SK-N-SH (cell line): Measurements from ENCODE around the gene MLST8. TPM values are rescaled to one million over a fixed set of nuclear protein-coding genes. Genes with fewer than 3 reads are reported as not detected.

ENCODE experiments used
- CTCF ChIA-PET: fragments of 300-600, 350-600 bp; formaldehyde crosslinking; extraction: SDS; loops from one replicate; lab custom pipeline; 2021; lab: Yijun Ruan, JAX
- POLR2A ChIA-PET: fragments of 350-600 bp; sonication (Branson Sonifier 250); formaldehyde crosslinking; extraction: SDS; loops from one replicate; lab custom pipeline; 2020; ENCODE audit warnings: antibody characterized with exemption, inconsistent platforms; lab: Yijun Ruan, JAX
- DNase-seq: peaks from one replicate; pipeline ENCODE4 v3.0.0; 2012
- H2AFZ ChIP-seq: fragments of 200-600 bp; sonication (generic); 2 replicates; pipeline ENCODE4 v1.8.1; 2016; ENCODE audit warnings: antibody characterized with exemption, mild to moderate bottlenecking, low read depth
- H3F3A ChIP-seq: fragments of 200-600 bp; sonication (generic); replicated peaks from 2 replicates; pipeline ENCODE3; 2016; ENCODE audit warnings: antibody characterized with exemption, mild to moderate bottlenecking; ENCODE audit not compliant: insufficient read depth
- H3K27ac ChIP-seq, 2 experiments: fragments of 200-500 bp in 1 of 2; fragments of 200-600 bp in 1 of 2; sonication (Bioruptor generic) in 1 of 2; sonication (generic), shearing (Covaris generic) in 1 of 2; 2 replicates each; pipeline versions ENCODE4 v1.5.1 to v1.6.1; 2014 to 2016; ENCODE audit warnings: low read depth in 2 of 2, inconsistent platforms in 1 of 2, low read length in 1 of 2, mild to moderate bottlenecking in 1 of 2, mixed read lengths in 1 of 2
- H3K27me3 ChIP-seq: fragments of 200-600 bp; sonication (generic), shearing (Covaris generic); 2 replicates; pipeline ENCODE4 v1.6.1; 2016; ENCODE audit warnings: mixed run types; ENCODE audit not compliant: insufficient read depth
- H3K36me3 ChIP-seq, 2 experiments: fragments of 200-500 bp in 1 of 2; fragments of 200-600 bp in 1 of 2; sonication (Bioruptor generic) in 1 of 2; sonication (generic) in 1 of 2; replicated peaks in 1 of 2; 2 replicates each; pipeline versions ENCODE3 to v1.5.1; 2014 to 2016; ENCODE audit warnings: low read length in 1 of 2, mild to moderate bottlenecking in 1 of 2; ENCODE audit not compliant: insufficient read depth in 2 of 2, control insufficient read depth in 1 of 2
- H3K4me1 ChIP-seq, 2 experiments: fragments of 200-500 bp in 1 of 2; fragments of 200-600 bp in 1 of 2; sonication (Bioruptor generic) in 1 of 2; sonication (generic), shearing (Covaris generic) in 1 of 2; 2 replicates each; pipeline versions ENCODE4 v1.5.1 to v1.6.1; 2014 to 2016; ENCODE audit warnings: low read depth in 1 of 2, low read length in 1 of 2, mixed run types in 1 of 2; ENCODE audit not compliant: insufficient read depth in 2 of 2, control insufficient read depth in 1 of 2
- H3K4me2 ChIP-seq: fragments of 200-600 bp; sonication (generic), shearing (Covaris generic); 2 replicates; pipeline ENCODE4 v1.6.1; 2017; ENCODE audit warnings: mixed run types
- H3K4me3 ChIP-seq, 2 experiments: fragments of 200-500 bp in 1 of 2; fragments of 200-600 bp in 1 of 2; sonication (Bioruptor generic) in 1 of 2; sonication (generic), shearing (Covaris generic) in 1 of 2; 2 replicates each; pipeline versions ENCODE4 v1.5.1 to v1.8.1; 2014 to 2016; ENCODE audit warnings: low read depth in 2 of 2, inconsistent platforms in 1 of 2, low read length in 1 of 2, mild to moderate bottlenecking in 1 of 2, mixed read lengths in 1 of 2, moderate library complexity in 1 of 2
- H3K79me2 ChIP-seq: fragments of 200-600 bp; sonication (generic); 2 replicates; pipeline ENCODE4 v1.8.1; 2017; ENCODE audit warnings: mild to moderate bottlenecking; ENCODE audit not compliant: insufficient read depth
- H3K9ac ChIP-seq: fragments of 200-600 bp; sonication (generic); 2 replicates; pipeline ENCODE4 v1.6.1; 2017; ENCODE audit warnings: mixed run types
- H3K9me2 ChIP-seq: fragments of 200-600 bp; sonication (generic); 2 replicates; pipeline ENCODE4 v1.6.1; 2017; ENCODE audit warnings: mixed run types
- H3K9me3 ChIP-seq: fragments of 200-600 bp; sonication (generic); 2 replicates; pipeline ENCODE4 v1.6.1; 2017; ENCODE audit warnings: mixed run types, mild to moderate bottlenecking, moderate library complexity
- H4K20me1 ChIP-seq: fragments of 200-600 bp; sonication (generic); 2 replicates; pipeline ENCODE4 v1.6.1; 2017; ENCODE audit warnings: mild to moderate bottlenecking, mixed run types; ENCODE audit not compliant: insufficient read depth
- ELF1 ChIP-seq: IDR thresholded peaks from 2 replicates; pipeline ENCODE4 v1.4.0; 2012
- EZH2phosphoT487 ChIP-seq: fragments of 200-600 bp; sonication (generic); IDR thresholded peaks from 2 replicates; pipeline ENCODE4 v1.6.1; 2017; ENCODE audit warnings: low read depth, mixed run types, mild to moderate bottlenecking, antibody characterized with exemption, moderate library complexity, borderline replicate concordance
- FOSL2 ChIP-seq: IDR thresholded peaks from 2 replicates; pipeline ENCODE4 v1.4.0; 2012; ENCODE audit warnings: low read depth, mild to moderate bottlenecking, moderate library complexity, borderline replicate concordance
- FOXJ3 ChIP-seq: sonication (generic); formaldehyde crosslinking; IDR thresholded peaks from 2 replicates; pipeline ENCODE4 v1.5.1; 2020; ENCODE audit warnings: mild to moderate bottlenecking, missing genetic modification reagents
- GATA2 ChIP-seq: sonication (generic); formaldehyde crosslinking; IDR thresholded peaks from 2 replicates; pipeline ENCODE4 v1.5.0; 2020; ENCODE audit warnings: mild to moderate bottlenecking, missing genetic modification reagents
- JUND ChIP-seq: IDR thresholded peaks from 2 replicates; pipeline ENCODE4 v1.4.0; 2012
- MEF2A ChIP-seq: IDR thresholded peaks from 2 replicates; pipeline ENCODE4 v1.4.0; 2012; ENCODE audit warnings: low read depth, borderline replicate concordance
- RAD21 ChIP-seq: IDR thresholded peaks from 2 replicates; pipeline ENCODE4 v1.6.1; 2012; ENCODE audit warnings: mild to moderate bottlenecking, low read length
- RCOR1 ChIP-seq: fragments of 150-350 bp; IDR thresholded peaks from 2 replicates; pipeline ENCODE4 v1.6.1; 2017; ENCODE audit warnings: antibody characterized with exemption, low read length
- RFX5 ChIP-seq: IDR thresholded peaks from 2 replicates; pipeline ENCODE4 v1.6.1; 2012; ENCODE audit warnings: mild to moderate bottlenecking, improper control_type of control experiment, low read length
- RXRA ChIP-seq: IDR thresholded peaks from 2 replicates; pipeline ENCODE4 v1.4.0; 2012; ENCODE audit warnings: low read depth, mild to moderate bottlenecking, borderline replicate concordance
- SMC3 ChIP-seq: IDR thresholded peaks from 2 replicates; pipeline ENCODE4 v1.6.1; 2012; ENCODE audit warnings: low read depth, low read length, improper control_type of control experiment
- TAF1 ChIP-seq: IDR thresholded peaks from 2 replicates; pipeline ENCODE4 v1.6.1; 2012; ENCODE audit warnings: low read depth, mild to moderate bottlenecking, low read length, moderate library complexity, borderline replicate concordance
- TEAD4 ChIP-seq: IDR thresholded peaks from 2 replicates; pipeline ENCODE4 v1.4.0; 2012; ENCODE audit warnings: mild to moderate bottlenecking, borderline replicate concordance; ENCODE audit not compliant: insufficient read depth
- WGBS: methylation state at CpG from one replicate; pipeline ENCODE4 v1.1.6; 2017; ENCODE audit warnings: low lambda C conversion rate; 5-methylcytosine and 5-hydroxymethylcytosine counted together
- polyA plus RNA-seq, 3 experiments: library from polyadenylated mRNA; depleted of rRNA; stranded (reverse); fragments of >200 nt; gene quantifications; 2 replicates each; pipeline ENCODE4 v1.2.3, GENCODE V29; 2012
- TF ChIP-seq, protein P1 (sequence below): fragments of 150-350 bp; IDR thresholded peaks from 2 replicates; pipeline ENCODE4 v1.6.1; 2017; ENCODE audit warnings: antibody characterized with exemption, low read length, low read depth, borderline replicate concordance
- TF ChIP-seq, protein P2 (sequence below): IDR thresholded peaks from 2 replicates; pipeline ENCODE4 v1.4.0; 2012; ENCODE audit warnings: low read depth
- TF ChIP-seq, protein P3 (sequence below): IDR thresholded peaks from 2 replicates; pipeline ENCODE4 v1.6.1; 2012; ENCODE audit warnings: mild to moderate bottlenecking, low read depth, low read length, moderate library complexity
- TF ChIP-seq, protein P4 (sequence below): fragments of 150-350 bp; IDR thresholded peaks from 2 replicates; pipeline ENCODE4 v1.6.1; 2016; ENCODE audit warnings: mild to moderate bottlenecking, low read depth, low read length
- TF ChIP-seq, protein P5 (sequence below): IDR thresholded peaks from 2 replicates; pipeline ENCODE4; 2012

Gene MLST8
- polyA plus RNA-seq, 1 of the 3 experiments (the other 2 are of a cell fraction) = 85.4 TPM

DNA sequence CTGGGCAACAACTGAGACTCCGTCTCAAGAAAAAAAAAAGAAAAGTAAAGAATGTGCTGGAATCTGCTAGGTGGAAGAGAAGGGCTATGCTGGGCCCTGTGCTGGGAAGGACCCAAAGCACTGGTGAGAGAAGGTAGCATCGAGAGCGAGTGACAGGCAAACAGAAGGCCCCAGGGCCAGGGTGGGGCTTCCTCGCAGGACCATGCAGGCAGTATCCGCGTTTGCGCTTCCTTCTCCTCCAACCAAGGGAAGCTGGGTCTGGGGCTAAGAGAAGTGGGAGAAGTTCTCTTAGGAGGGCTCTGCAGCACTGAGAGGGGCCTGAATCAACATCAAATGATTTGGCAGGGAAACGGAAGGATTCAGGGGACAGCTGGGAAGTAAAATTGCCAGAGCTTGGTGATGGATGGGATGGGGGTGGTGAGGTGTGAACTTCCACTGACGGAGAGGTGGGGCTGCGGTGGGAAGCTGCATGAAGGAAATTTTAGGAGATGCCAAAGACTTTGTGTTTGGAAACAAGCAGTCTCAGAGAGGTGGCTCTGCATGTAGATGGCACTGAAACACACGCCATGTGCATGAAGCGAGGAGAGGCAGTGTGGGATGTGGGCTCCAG is 51.4 kb downstream of the MLST8 start:
- WGBS = 94% methylated on average over 12 of the region's 12 CpGs
- Histone ChIP-seq H3K27ac (no peak overlapping the region), H3K4me3 (no peak overlapping the region), H2AFZ (no peak overlapping the region), H3K9ac (no peak overlapping the region), H3K27me3 (no peaks in the 10 kb centered on the region), H3K9me2 (no peaks in the 10 kb centered on the region), H3K36me3 (peaks cover 61 to 84% of the 10 kb centered on the region in 2 experiments), H3K79me2 (peaks cover 60% of the 10 kb centered on the region), H3K4me1 (peaks cover 5 to 7% of the 10 kb centered on the region in 2 experiments; a peak in 1 of 4 replicates), H3K4me2 (no peak overlapping the region)
- no peak for DNase-seq
- CTCF ChIA-PET = interaction anchor here (1.8 to 2.0 kb wide), 2 partner anchors 52 to 62 kb away, joined by 4 to 9 read pairs; partner anchors contain the start of gene MLST8
- POLR2A ChIA-PET = no interaction called here
- TF ChIP-seq SMC3 (no peak), JUND (no peak), RXRA (no peak), GATA2 (no peak), TEAD4 (no peak), ELF1 (no peak), MEF2A (no peak), TAF1 (no peak), FOXJ3 (no peak)
- TF ChIP-seq, protein P1, sequence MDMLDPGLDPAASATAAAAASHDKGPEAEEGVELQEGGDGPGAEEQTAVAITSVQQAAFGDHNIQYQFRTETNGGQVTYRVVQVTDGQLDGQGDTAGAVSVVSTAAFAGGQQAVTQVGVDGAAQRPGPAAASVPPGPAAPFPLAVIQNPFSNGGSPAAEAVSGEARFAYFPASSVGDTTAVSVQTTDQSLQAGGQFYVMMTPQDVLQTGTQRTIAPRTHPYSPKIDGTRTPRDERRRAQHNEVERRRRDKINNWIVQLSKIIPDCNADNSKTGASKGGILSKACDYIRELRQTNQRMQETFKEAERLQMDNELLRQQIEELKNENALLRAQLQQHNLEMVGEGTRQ = no peak
- TF ChIP-seq, protein P2, sequence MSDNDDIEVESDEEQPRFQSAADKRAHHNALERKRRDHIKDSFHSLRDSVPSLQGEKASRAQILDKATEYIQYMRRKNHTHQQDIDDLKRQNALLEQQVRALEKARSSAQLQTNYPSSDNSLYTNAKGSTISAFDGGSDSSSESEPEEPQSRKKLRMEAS = no peak
- TF ChIP-seq, all 33 proteins: peak for 0
- peaks cover 45% of the 10 kb centered on the region for H4K20me1 ChIP-seq
- H3K9me3 ChIP-seq = no peaks in the 10 kb centered on the region
- peaks cover 50% of the 10 kb centered on the region for H3F3A ChIP-seq

DNA sequence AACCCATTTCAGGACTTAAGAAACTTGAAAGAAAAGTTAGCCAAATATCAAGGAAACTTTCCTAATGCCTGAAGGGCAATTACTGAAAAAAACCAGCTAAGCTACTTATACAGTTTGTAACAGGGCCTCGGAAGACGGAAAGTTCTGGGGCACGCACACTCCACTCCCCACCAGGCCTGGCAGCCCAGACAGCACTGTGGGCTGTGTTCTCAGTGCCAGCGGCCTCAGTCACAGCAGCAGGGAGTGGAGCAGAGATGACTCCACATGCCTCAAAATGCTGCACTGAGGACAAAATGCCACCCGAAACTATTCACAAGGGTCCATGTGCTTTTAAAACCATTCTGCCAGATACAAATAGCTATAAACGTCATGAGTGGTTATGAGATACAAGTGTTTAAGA is 52.5 kb downstream of the MLST8 start:
- no peak overlapping the region for H2AFZ ChIP-seq
- H3K9ac ChIP-seq = no peak overlapping the region
- H4K20me1 ChIP-seq = peaks cover 53% of the 10 kb centered on the region
- H3K27ac ChIP-seq = no peak overlapping the region
- 90% methylated on average over 6 of the region's 6 CpGs for WGBS
- H3K4me3 ChIP-seq = no peak overlapping the region
- no peak for DNase-seq
- no peaks in the 10 kb centered on the region for H3K9me2 ChIP-seq
- H3K4me1 ChIP-seq = no peaks in the 10 kb centered on the region
- H3F3A ChIP-seq = peaks cover 46% of the 10 kb centered on the region
- ChIA-PET CTCF (interaction anchor here (1.8 to 2.0 kb wide), 2 partner anchors 53 to 63 kb away, joined by 4 to 9 read pairs; partner anchors contain the start of gene MLST8), POLR2A (no interaction called here)
- H3K27me3 ChIP-seq = no peaks in the 10 kb centered on the region
- H3K36me3 ChIP-seq = peaks cover 72 to 83% of the 10 kb centered on the region in 2 experiments
- peaks cover 71% of the 10 kb centered on the region for H3K79me2 ChIP-seq
- H3K4me2 ChIP-seq = no peak overlapping the region
- no peaks in the 10 kb centered on the region for H3K9me3 ChIP-seq
- TF ChIP-seq RAD21 (no peak), FOSL2 (no peak), ELF1 (no peak), EZH2phosphoT487 (no peak), RFX5 (no peak), MEF2A (no peak), RXRA (no peak), JUND (no peak), RCOR1 (no peak)
- TF ChIP-seq, protein P3, sequence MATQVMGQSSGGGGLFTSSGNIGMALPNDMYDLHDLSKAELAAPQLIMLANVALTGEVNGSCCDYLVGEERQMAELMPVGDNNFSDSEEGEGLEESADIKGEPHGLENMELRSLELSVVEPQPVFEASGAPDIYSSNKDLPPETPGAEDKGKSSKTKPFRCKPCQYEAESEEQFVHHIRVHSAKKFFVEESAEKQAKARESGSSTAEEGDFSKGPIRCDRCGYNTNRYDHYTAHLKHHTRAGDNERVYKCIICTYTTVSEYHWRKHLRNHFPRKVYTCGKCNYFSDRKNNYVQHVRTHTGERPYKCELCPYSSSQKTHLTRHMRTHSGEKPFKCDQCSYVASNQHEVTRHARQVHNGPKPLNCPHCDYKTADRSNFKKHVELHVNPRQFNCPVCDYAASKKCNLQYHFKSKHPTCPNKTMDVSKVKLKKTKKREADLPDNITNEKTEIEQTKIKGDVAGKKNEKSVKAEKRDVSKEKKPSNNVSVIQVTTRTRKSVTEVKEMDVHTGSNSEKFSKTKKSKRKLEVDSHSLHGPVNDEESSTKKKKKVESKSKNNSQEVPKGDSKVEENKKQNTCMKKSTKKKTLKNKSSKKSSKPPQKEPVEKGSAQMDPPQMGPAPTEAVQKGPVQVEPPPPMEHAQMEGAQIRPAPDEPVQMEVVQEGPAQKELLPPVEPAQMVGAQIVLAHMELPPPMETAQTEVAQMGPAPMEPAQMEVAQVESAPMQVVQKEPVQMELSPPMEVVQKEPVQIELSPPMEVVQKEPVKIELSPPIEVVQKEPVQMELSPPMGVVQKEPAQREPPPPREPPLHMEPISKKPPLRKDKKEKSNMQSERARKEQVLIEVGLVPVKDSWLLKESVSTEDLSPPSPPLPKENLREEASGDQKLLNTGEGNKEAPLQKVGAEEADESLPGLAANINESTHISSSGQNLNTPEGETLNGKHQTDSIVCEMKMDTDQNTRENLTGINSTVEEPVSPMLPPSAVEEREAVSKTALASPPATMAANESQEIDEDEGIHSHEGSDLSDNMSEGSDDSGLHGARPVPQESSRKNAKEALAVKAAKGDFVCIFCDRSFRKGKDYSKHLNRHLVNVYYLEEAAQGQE = no peak
- TF ChIP-seq, protein P4, sequence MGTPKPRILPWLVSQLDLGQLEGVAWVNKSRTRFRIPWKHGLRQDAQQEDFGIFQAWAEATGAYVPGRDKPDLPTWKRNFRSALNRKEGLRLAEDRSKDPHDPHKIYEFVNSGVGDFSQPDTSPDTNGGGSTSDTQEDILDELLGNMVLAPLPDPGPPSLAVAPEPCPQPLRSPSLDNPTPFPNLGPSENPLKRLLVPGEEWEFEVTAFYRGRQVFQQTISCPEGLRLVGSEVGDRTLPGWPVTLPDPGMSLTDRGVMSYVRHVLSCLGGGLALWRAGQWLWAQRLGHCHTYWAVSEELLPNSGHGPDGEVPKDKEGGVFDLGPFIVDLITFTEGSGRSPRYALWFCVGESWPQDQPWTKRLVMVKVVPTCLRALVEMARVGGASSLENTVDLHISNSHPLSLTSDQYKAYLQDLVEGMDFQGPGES = no peak
- TF ChIP-seq, protein P5, sequence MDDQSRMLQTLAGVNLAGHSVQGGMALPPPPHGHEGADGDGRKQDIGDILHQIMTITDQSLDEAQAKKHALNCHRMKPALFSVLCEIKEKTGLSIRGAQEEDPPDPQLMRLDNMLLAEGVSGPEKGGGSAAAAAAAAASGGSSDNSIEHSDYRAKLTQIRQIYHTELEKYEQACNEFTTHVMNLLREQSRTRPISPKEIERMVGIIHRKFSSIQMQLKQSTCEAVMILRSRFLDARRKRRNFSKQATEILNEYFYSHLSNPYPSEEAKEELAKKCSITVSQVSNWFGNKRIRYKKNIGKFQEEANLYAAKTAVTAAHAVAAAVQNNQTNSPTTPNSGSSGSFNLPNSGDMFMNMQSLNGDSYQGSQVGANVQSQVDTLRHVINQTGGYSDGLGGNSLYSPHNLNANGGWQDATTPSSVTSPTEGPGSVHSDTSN = no peak
- TF ChIP-seq, protein P2 = no peak
